H1 (cell line): ENCODE measurements around the gene APEX2. TPM values are rescaled to one million over a fixed set of nuclear protein-coding genes. Genes with fewer than 3 reads are reported as not detected.

Experiments used
- CTCF ChIA-PET: fragments of 300-600 bp; sonication (Branson Sonifier 250); formaldehyde crosslinking; loops from one replicate; lab custom pipeline; 2021; ENCODE audit not compliant: partially characterized antibody; lab: Charles Lee
- POLR2A ChIA-PET: fragments of 300-600 bp; sonication (Branson Sonifier 250); formaldehyde crosslinking; loops from one replicate; lab custom pipeline; 2021; ENCODE audit warnings: inconsistent platforms; ENCODE audit not compliant: partially characterized antibody; lab: Charles Lee
- DNase-seq, 2 experiments: peaks; one replicate each; pipeline versions ENCODE4 v3.0.0 to v3.0.0-alpha.2; 2010 to 2022; ENCODE audit warnings: low spot score in 2 of 2, low read depth in 1 of 2, mixed read lengths in 1 of 2
- FAIRE-seq: peaks from 2 replicates; lab custom pipeline; 2011; peaks lifted over from hg19 to GRCh38; lab: Jason Lieb, UNC
- H2AFZ ChIP-seq: 2 replicates; pipeline ENCODE4 v1.8.1; 2012; ENCODE audit warnings: low read length, inconsistent platforms
- H2AK5ac ChIP-seq: 2 replicates; pipeline ENCODE4 v1.6.1; 2013; ENCODE audit warnings: low read depth, low read length
- H2BK120ac ChIP-seq: replicated peaks from 2 replicates; pipeline ENCODE3; 2013; ENCODE audit warnings: low read depth, low read length, inconsistent platforms
- H2BK12ac ChIP-seq: 2 replicates; pipeline ENCODE4 v1.6.1; 2013; ENCODE audit warnings: low read depth, low read length
- H2BK15ac ChIP-seq: 2 replicates; pipeline ENCODE4 v1.6.1; 2013; ENCODE audit warnings: low read length
- H2BK20ac ChIP-seq: 2 replicates; pipeline ENCODE4 v1.6.1; 2013; ENCODE audit warnings: low read length
- H2BK5ac ChIP-seq: 2 replicates; pipeline ENCODE4 v1.6.1; 2013; ENCODE audit warnings: low read depth, low read length
- H3K14ac ChIP-seq: 2 replicates; pipeline ENCODE4 v1.6.1; 2013; ENCODE audit warnings: inconsistent platforms; ENCODE audit not compliant: insufficient read length
- H3K18ac ChIP-seq: 2 replicates; pipeline ENCODE4 v1.6.1; 2013; ENCODE audit warnings: low read length; ENCODE audit errors: extremely low read depth
- H3K23ac ChIP-seq: 2 replicates; pipeline ENCODE4 v1.6.1; 2013; ENCODE audit warnings: inconsistent platforms; ENCODE audit not compliant: insufficient read length
- H3K23me2 ChIP-seq: 2 replicates; pipeline ENCODE4 v1.6.1; 2013; ENCODE audit warnings: low read depth, low read length
- H3K27ac ChIP-seq: 2 replicates; pipeline ENCODE4 v1.6.1; 2011; ENCODE audit warnings: low read depth, low read length, inconsistent platforms
- H3K27me3 ChIP-seq, 4 experiments: replicated peaks in 1 of 4; 1 replicate in 1 of 4; 2 replicates in 3 of 4; pipeline versions ENCODE4 v1.6.1 to v1.8.1; 2011 to 2013; ENCODE audit warnings: low read length in 3 of 4, mild to moderate bottlenecking in 3 of 4, inconsistent platforms in 2 of 4, mixed read lengths in 2 of 4, moderate library complexity in 1 of 4; ENCODE audit not compliant: control insufficient read depth in 3 of 4, insufficient read depth in 3 of 4; ENCODE audit errors: extremely low read depth in 1 of 4
- H3K36me3 ChIP-seq, 4 experiments: 2 replicates each; pipeline versions ENCODE4 v1.6.1 to v1.8.1; 2011 to 2013; ENCODE audit warnings: mild to moderate bottlenecking in 4 of 4, low read length in 3 of 4, moderate library complexity in 2 of 4, control low read depth in 1 of 4, inconsistent platforms in 1 of 4; ENCODE audit not compliant: insufficient read depth in 4 of 4, control insufficient read depth in 2 of 4
- H3K4ac ChIP-seq: replicated peaks from 2 replicates; pipeline ENCODE3; 2013; ENCODE audit warnings: low read length, low read depth, mixed read lengths, inconsistent platforms; ENCODE audit not compliant: insufficient read length
- H3K4me1 ChIP-seq, 4 experiments: replicated peaks in 1 of 4; 1 replicate in 1 of 4; 2 replicates in 3 of 4; pipeline versions ENCODE4 v1.6.1 to v1.8.1; 2011 to 2013; ENCODE audit warnings: low read length in 3 of 4, inconsistent platforms in 2 of 4, mixed read lengths in 1 of 4; ENCODE audit not compliant: insufficient read depth in 4 of 4, control insufficient read depth in 3 of 4
- H3K4me2 ChIP-seq, 2 experiments: 2 replicates each; pipeline versions ENCODE4 v1.6.1 to v1.8.1; 2011 to 2013; ENCODE audit warnings: low read depth in 2 of 2, low read length in 2 of 2, control low read depth in 1 of 2, inconsistent platforms in 1 of 2, mild to moderate bottlenecking in 1 of 2; ENCODE audit not compliant: insufficient read depth in 1 of 2
- H3K4me3 ChIP-seq, 4 experiments: fragments of 200-600, 300-600 bp in 1 of 4; sonication (generic), shearing (Covaris generic), sonication (Bioruptor Twin) in 1 of 4; 2 replicates each; pipeline versions ENCODE4 v1.5.1 to v1.8.1; 2011 to 2016; ENCODE audit warnings: low read length in 4 of 4, low read depth in 3 of 4, control low read depth in 2 of 4, inconsistent platforms in 2 of 4, mild to moderate bottlenecking in 2 of 4, mixed read lengths in 1 of 4, moderate library complexity in 1 of 4; ENCODE audit not compliant: insufficient read depth in 2 of 4; ENCODE audit errors: extremely low read depth in 1 of 4
- H3K56ac ChIP-seq: replicated peaks from 2 replicates; pipeline ENCODE3; 2013; ENCODE audit warnings: low read depth, mild to moderate bottlenecking, mixed read lengths, low read length, inconsistent platforms; ENCODE audit not compliant: insufficient read length
- H3K79me1 ChIP-seq: 2 replicates; pipeline ENCODE4 v1.6.1; 2013; ENCODE audit warnings: low read depth, low read length, control low read depth
- H3K79me2 ChIP-seq, 2 experiments: 2 replicates each; pipeline versions ENCODE4 v1.6.1 to v1.8.1; 2012 to 2013; ENCODE audit warnings: low read length in 2 of 2, mild to moderate bottlenecking in 2 of 2, inconsistent platforms in 1 of 2; ENCODE audit not compliant: insufficient read depth in 2 of 2, control insufficient read depth in 1 of 2
- H3K9ac ChIP-seq, 4 experiments: replicated peaks in 1 of 4; 1 replicate in 1 of 4; 2 replicates in 3 of 4; pipeline versions ENCODE4 v1.6.1 to v1.8.1; 2011 to 2013; ENCODE audit warnings: low read depth in 3 of 4, low read length in 3 of 4, control low read depth in 2 of 4, mild to moderate bottlenecking in 2 of 4, moderate library complexity in 2 of 4, inconsistent platforms in 1 of 4; ENCODE audit errors: extremely low read depth in 1 of 4
- H3K9me3 ChIP-seq, 2 experiments: 2 replicates each; pipeline versions ENCODE4 v1.6.1 to v1.8.1; 2012 to 2013; ENCODE audit warnings: mild to moderate bottlenecking in 2 of 2, moderate library complexity in 2 of 2, control low read depth in 1 of 2, inconsistent platforms in 1 of 2, low read depth in 1 of 2, low read length in 1 of 2, mixed read lengths in 1 of 2; ENCODE audit not compliant: insufficient read depth in 2 of 2
- H4K20me1 ChIP-seq, 2 experiments: replicated peaks in 1 of 2; 2 replicates each; pipeline versions ENCODE3 to v1.8.1; 2011 to 2013; ENCODE audit warnings: inconsistent platforms in 2 of 2, low read length in 2 of 2, mild to moderate bottlenecking in 1 of 2; ENCODE audit not compliant: insufficient read depth in 2 of 2, control insufficient read depth in 1 of 2
- H4K5ac ChIP-seq: 2 replicates; pipeline ENCODE4 v1.6.1; 2013; ENCODE audit warnings: low read length, low read depth, mixed read lengths, inconsistent platforms; ENCODE audit not compliant: insufficient read length
- H4K8ac ChIP-seq: 2 replicates; pipeline ENCODE4 v1.8.0; 2013; ENCODE audit warnings: mild to moderate bottlenecking, moderate library complexity, low read length, inconsistent platforms; ENCODE audit not compliant: insufficient read depth; ENCODE audit errors: extremely low read depth
- H4K91ac ChIP-seq: replicated peaks from 2 replicates; pipeline ENCODE3; 2013; ENCODE audit warnings: low read length, mixed read lengths, inconsistent platforms; ENCODE audit not compliant: insufficient read length
- CHD1 ChIP-seq: IDR thresholded peaks from 2 replicates; pipeline ENCODE4 v1.6.1; 2012; ENCODE audit warnings: low read depth, low read length, improper control_type of control experiment
- CREB1 ChIP-seq: IDR thresholded peaks from 2 replicates; pipeline ENCODE4 v1.6.1; 2012; ENCODE audit warnings: inconsistent platforms
- CTBP2 ChIP-seq: IDR thresholded peaks from 2 replicates; pipeline ENCODE4 v1.7.0; 2011; ENCODE audit warnings: borderline replicate concordance, mild to moderate bottlenecking, moderate library complexity, mixed read lengths, low read length; ENCODE audit not compliant: insufficient read depth, insufficient read length
- JUND ChIP-seq: IDR thresholded peaks from 2 replicates; pipeline ENCODE4 v1.6.1; 2011; ENCODE audit warnings: mild to moderate bottlenecking, improper control_type of control experiment, low read length
- KDM5A ChIP-seq: fragments of 200-600 bp; IDR thresholded peaks from 2 replicates; pipeline ENCODE4 v1.7.1; 2012; ENCODE audit warnings: mild to moderate bottlenecking, low read length, inconsistent platforms, mixed read lengths
- NANOG ChIP-seq: IDR thresholded peaks from 2 replicates; pipeline ENCODE4 v1.6.1; 2011; ENCODE audit warnings: low read length, low read depth, mild to moderate bottlenecking, inconsistent platforms; ENCODE audit not compliant: insufficient read depth, poor library complexity, severe bottlenecking
- NRF1 ChIP-seq: IDR thresholded peaks from 2 replicates; pipeline ENCODE4 v1.6.1; 2011; ENCODE audit warnings: mild to moderate bottlenecking, low read depth, low read length, improper control_type of control experiment
- POLR2A ChIP-seq, 2 experiments: IDR thresholded peaks; 1 replicate in 1 of 2; 2 replicates in 1 of 2; pipeline ENCODE4 v1.6.1; 2011; ENCODE audit warnings: low read depth in 2 of 2, low read length in 2 of 2, mild to moderate bottlenecking in 2 of 2; ENCODE audit errors: control extremely low read depth in 1 of 2
- POLR2AphosphoS5 ChIP-seq: IDR thresholded peaks from 2 replicates; pipeline ENCODE4 v1.6.1; 2011; ENCODE audit warnings: low read depth, low read length
- RAD21 ChIP-seq, 2 experiments: IDR thresholded peaks in 1 of 2; conservative IDR thresholded peaks in 1 of 2; 2 replicates each; pipeline ENCODE4 v1.6.1; 2011; ENCODE audit warnings: low read depth in 2 of 2, low read length in 2 of 2, improper control_type of control experiment in 1 of 2, inconsistent platforms in 1 of 2, mild to moderate bottlenecking in 1 of 2, moderate library complexity in 1 of 2
- RBBP5 ChIP-seq: IDR thresholded peaks from 2 replicates; pipeline ENCODE4 v1.7.1; 2012; ENCODE audit warnings: low read depth, mild to moderate bottlenecking, inconsistent platforms, low read length, moderate library complexity, borderline replicate concordance
- RNF2 ChIP-seq: fragments of 200-900, 300-1000 bp; sonication (generic); IDR thresholded peaks from 2 replicates; pipeline ENCODE4 v1.7.1; 2016; ENCODE audit warnings: borderline replicate concordance, low read depth, mild to moderate bottlenecking, antibody characterized with exemption, low read length; ENCODE audit not compliant: poor library complexity, severe bottlenecking; ENCODE audit errors: missing control alignments
- SIN3A ChIP-seq, 2 experiments: IDR thresholded peaks in 1 of 2; conservative IDR thresholded peaks in 1 of 2; 2 replicates each; pipeline ENCODE4 v1.6.1; 2011 to 2012; ENCODE audit warnings: low read length in 2 of 2, improper control_type of control experiment in 1 of 2, low read depth in 1 of 2, mild to moderate bottlenecking in 1 of 2
- TCF12 ChIP-seq: IDR thresholded peaks from 2 replicates; pipeline ENCODE4 v1.6.1; 2011; ENCODE audit warnings: low read depth, mild to moderate bottlenecking, low read length
- WGBS, 2 experiments: shearing (Covaris generic) in 1 of 2; methylation state at CpG; one replicate each; pipeline versions ENCODE4 v1.1.6 to v1.1.7; 2013 to 2015; ENCODE audit warnings: low lambda C conversion rate in 2 of 2, mixed read lengths in 2 of 2, inconsistent platforms in 1 of 2, low coverage in 1 of 2, missing lambda C conversion rate in 1 of 2; ENCODE audit not compliant: insufficient replicate concordance in 2 of 2, insufficient coverage in 1 of 2, insufficient read length in 1 of 2; ENCODE audit errors: extremely low coverage in 1 of 2, missing lambda C conversion rate in 1 of 2; 5-methylcytosine and 5-hydroxymethylcytosine counted together
- polyA plus RNA-seq, 7 experiments: library from polyadenylated mRNA; depleted of rRNA in 3 of 7; stranded (reverse) in 5 of 7; unstranded in 2 of 7; fragments of >200 nt in 5 of 7; fragments of 200-250 nt in 2 of 7; gene quantifications; 1 replicate in 5 of 7; 2 replicates in 1 of 7; 4 replicates in 1 of 7; pipeline versions ENCODE4 v1.2.1 to v1.2.3, GENCODE V29; 2011 to 2013; ENCODE audit warnings: missing spikeins in 2 of 7, mixed read lengths in 2 of 7
- total RNA-seq: library from RNA; stranded (reverse); fragmentation: NEBNext Ultra II Directional; extraction: Animal tissue kit (Norgen Biotek cat#: 25700); gene quantifications from 2 replicates; pipeline ENCODE4 v1.2.1, GENCODE V29; 2021

The APEX2 gene
- total and polyA plus RNA-seq, 2 of the 8 experiments (the other 6 are each of a cell fraction or from before 2014, with no cell fraction given) = 18.9 to 36.4 TPM

- no peak overlapping the region for H2BK12ac ChIP-seq
- no peaks in the 10 kb centered on the region for H3K36me3 ChIP-seq
- no peaks in the 10 kb centered on the region for H3K79me1 ChIP-seq
- H2BK5ac ChIP-seq = no peak overlapping the region
- H3K56ac ChIP-seq = no peak overlapping the region
- FAIRE-seq = no peak
- no peak overlapping the region for H2BK15ac ChIP-seq
- H3K79me2 ChIP-seq = no peaks in the 10 kb centered on the region
- H3K9ac ChIP-seq = no peak overlapping the region
- H3K27ac ChIP-seq = no peak overlapping the region
- no peak overlapping the region for H4K8ac ChIP-seq
- no peak overlapping the region for H3K23ac ChIP-seq
- no peak overlapping the region for H3K18ac ChIP-seq
- H3K23me2 ChIP-seq = no peaks in the 10 kb centered on the region; the same call in 1 of the 2 replicates
- 94% methylated on average over 4 of the region's 4 CpGs; no CpG with 5 or more reads in 1 of the 2 experiments for whole genome bisulfite sequencing, 2 experiments
- no peak overlapping the region for H2AFZ ChIP-seq
- H3K4me1 ChIP-seq = no peaks in the 10 kb centered on the region
- DNase-seq = no peak
- no peak overlapping the region for H2AK5ac ChIP-seq
- no peak overlapping the region for H4K5ac ChIP-seq
- no peak overlapping the region for H2BK120ac ChIP-seq
- no peak overlapping the region for H3K4me3 ChIP-seq
- no peaks in the 10 kb centered on the region for H3K9me3 ChIP-seq
- H4K20me1 ChIP-seq = no peaks in the 10 kb centered on the region
- no peak overlapping the region for H3K4me2 ChIP-seq
- no peaks in the 10 kb centered on the region for H3K27me3 ChIP-seq
- H4K91ac ChIP-seq = no peak overlapping the region
- H2BK20ac ChIP-seq = no peak overlapping the region
- no peak overlapping the region for H3K4ac ChIP-seq
- POLR2A ChIA-PET = interaction anchor here (0.7 kb wide), 1 partner anchor 15 kb away, joined by 3 read pairs; the partner anchor contains the start of gene APEX2
- CTCF ChIA-PET = interaction anchor here (0.6 to 1.3 kb wide), 2 partner anchors 12 to 1233 kb away, joined by 3 to 4 read pairs; no protein-coding TSS in a partner anchor
- no peak overlapping the region for H3K14ac ChIP-seq
- TF ChIP-seq CTBP2 = no peak
- TF ChIP-seq TCF12 = no peak
- TF ChIP-seq NANOG = no peak
- TF ChIP-seq RBBP5 = no peak
- TF ChIP-seq CHD1 = no peak
- TF ChIP-seq NRF1 = no peak
- TF ChIP-seq RNF2 = no peak
- TF ChIP-seq SIN3A (conservative IDR thresholded peaks at IDR 0.05 in 1 of 2, IDR thresholded peaks at IDR 0.05 in 1 of 2; ENCODE audit: low read depth in 1 of 2, low read length in 2 of 2) = no peak
- TF ChIP-seq CREB1 = no peak
- no peak for TF ChIP-seq KDM5A
- TF ChIP-seq RAD21 (IDR thresholded peaks at IDR 0.05 in 1 of 2, conservative IDR thresholded peaks at IDR 0.05 in 1 of 2; ENCODE audit: low read depth in 2 of 2, low read length in 2 of 2) = no peak
- no peak for TF ChIP-seq POLR2A (IDR thresholded peaks at IDR 0.05; ENCODE audit: control extremely low read depth in 1 of 2, low read depth in 2 of 2, low read length in 2 of 2)
- TF ChIP-seq JUND = no peak
- TF ChIP-seq POLR2AphosphoS5 = no peak
These were observed 14.7 kb downstream of the APEX2 start for GRCh38 chrX:55014897-55015299.
